Measurements from ENCODE around the gene SPTBN2.

The SPTBN2 gene

GRCh38 chr11:66762088-66762487, 33.1 kb upstream of the SPTBN2 start:
- TF ChIP-seq, protein P1, sequence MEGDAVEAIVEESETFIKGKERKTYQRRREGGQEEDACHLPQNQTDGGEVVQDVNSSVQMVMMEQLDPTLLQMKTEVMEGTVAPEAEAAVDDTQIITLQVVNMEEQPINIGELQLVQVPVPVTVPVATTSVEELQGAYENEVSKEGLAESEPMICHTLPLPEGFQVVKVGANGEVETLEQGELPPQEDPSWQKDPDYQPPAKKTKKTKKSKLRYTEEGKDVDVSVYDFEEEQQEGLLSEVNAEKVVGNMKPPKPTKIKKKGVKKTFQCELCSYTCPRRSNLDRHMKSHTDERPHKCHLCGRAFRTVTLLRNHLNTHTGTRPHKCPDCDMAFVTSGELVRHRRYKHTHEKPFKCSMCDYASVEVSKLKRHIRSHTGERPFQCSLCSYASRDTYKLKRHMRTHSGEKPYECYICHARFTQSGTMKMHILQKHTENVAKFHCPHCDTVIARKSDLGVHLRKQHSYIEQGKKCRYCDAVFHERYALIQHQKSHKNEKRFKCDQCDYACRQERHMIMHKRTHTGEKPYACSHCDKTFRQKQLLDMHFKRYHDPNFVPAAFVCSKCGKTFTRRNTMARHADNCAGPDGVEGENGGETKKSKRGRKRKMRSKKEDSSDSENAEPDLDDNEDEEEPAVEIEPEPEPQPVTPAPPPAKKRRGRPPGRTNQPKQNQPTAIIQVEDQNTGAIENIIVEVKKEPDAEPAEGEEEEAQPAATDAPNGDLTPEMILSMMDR (IDR thresholded peaks at IDR 0.05; ENCODE audit: insufficient read depth, low read length, poor library complexity, severe bottlenecking), result no peak
- Histone ChIP-seq H3K4me3 (replicated peaks; ENCODE audit: low read depth, low read length) (no peak overlapping the region), H3K36me3 (ENCODE audit: control insufficient read depth, insufficient read depth, low read length) (no peaks in the 10 kb centered on the region), H3K27me3 (replicated peaks; ENCODE audit: control insufficient read depth, insufficient read depth, low read length) (no peaks in the 10 kb centered on the region)
- DNase-seq (ENCODE audit: extremely low read depth, insufficient read length), result no peak

- no peak for DNase-seq (ENCODE audit: extremely low read depth, insufficient read length)
- H3K36me3 ChIP-seq (ENCODE audit: control insufficient read depth, insufficient read depth, low read length), result no peaks in the 10 kb centered on the region
- no peaks in the 10 kb centered on the region for H3K27me3 ChIP-seq (replicated peaks; ENCODE audit: control insufficient read depth, insufficient read depth, low read length)
- TF ChIP-seq, protein P1 (IDR thresholded peaks at IDR 0.05; ENCODE audit: insufficient read depth, low read length, poor library complexity, severe bottlenecking), result no peak
- no peak overlapping the region for H3K4me3 ChIP-seq (replicated peaks; ENCODE audit: low read depth, low read length)
Measured at GRCh38 chr11:66752148-66752547, 23.1 kb upstream of the SPTBN2 start.

GRCh38 chr11:66749091-66749490, 20.1 kb upstream of the SPTBN2 start:
- no peaks in the 10 kb centered on the region for H3K36me3 ChIP-seq (ENCODE audit: control insufficient read depth, insufficient read depth, low read length)
- no peak overlapping the region for H3K4me3 ChIP-seq (replicated peaks; ENCODE audit: low read depth, low read length)
- no peak for DNase-seq (ENCODE audit: extremely low read depth, insufficient read length)
- TF ChIP-seq, protein P1 (IDR thresholded peaks at IDR 0.05; ENCODE audit: insufficient read depth, low read length, poor library complexity, severe bottlenecking), result no peak
- no peaks in the 10 kb centered on the region for H3K27me3 ChIP-seq (replicated peaks; ENCODE audit: control insufficient read depth, insufficient read depth, low read length)

DNA sequence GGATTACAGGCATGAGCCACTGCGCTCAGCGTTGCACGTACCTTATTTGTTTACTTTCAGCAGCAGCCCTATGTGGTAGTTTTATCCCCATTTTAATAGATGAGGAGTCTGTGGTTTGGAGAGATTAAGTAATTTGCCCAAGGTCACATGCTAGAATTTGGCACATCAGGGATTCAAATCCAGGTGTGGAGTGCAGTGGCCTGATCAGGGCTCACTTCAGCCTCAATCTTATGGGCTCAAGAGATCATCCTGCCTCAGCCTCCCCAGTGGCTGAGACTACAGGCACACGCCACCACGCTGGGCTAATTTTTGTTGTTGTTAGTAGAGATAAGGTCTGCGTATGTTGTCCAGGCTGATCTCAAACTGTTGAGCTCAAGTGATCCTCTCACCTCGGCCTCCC, 18.5 kb upstream of the SPTBN2 start:
- DNase-seq (ENCODE audit: extremely low read depth, insufficient read length), result no peak
- TF ChIP-seq, protein P1 (IDR thresholded peaks at IDR 0.05; ENCODE audit: insufficient read depth, low read length, poor library complexity, severe bottlenecking), result no peak
- no peaks in the 10 kb centered on the region for H3K36me3 ChIP-seq (ENCODE audit: control insufficient read depth, insufficient read depth, low read length)
- H3K27me3 ChIP-seq (replicated peaks; ENCODE audit: control insufficient read depth, insufficient read depth, low read length), result no peaks in the 10 kb centered on the region
- no peak overlapping the region for H3K4me3 ChIP-seq (replicated peaks; ENCODE audit: low read depth, low read length)

DNA sequence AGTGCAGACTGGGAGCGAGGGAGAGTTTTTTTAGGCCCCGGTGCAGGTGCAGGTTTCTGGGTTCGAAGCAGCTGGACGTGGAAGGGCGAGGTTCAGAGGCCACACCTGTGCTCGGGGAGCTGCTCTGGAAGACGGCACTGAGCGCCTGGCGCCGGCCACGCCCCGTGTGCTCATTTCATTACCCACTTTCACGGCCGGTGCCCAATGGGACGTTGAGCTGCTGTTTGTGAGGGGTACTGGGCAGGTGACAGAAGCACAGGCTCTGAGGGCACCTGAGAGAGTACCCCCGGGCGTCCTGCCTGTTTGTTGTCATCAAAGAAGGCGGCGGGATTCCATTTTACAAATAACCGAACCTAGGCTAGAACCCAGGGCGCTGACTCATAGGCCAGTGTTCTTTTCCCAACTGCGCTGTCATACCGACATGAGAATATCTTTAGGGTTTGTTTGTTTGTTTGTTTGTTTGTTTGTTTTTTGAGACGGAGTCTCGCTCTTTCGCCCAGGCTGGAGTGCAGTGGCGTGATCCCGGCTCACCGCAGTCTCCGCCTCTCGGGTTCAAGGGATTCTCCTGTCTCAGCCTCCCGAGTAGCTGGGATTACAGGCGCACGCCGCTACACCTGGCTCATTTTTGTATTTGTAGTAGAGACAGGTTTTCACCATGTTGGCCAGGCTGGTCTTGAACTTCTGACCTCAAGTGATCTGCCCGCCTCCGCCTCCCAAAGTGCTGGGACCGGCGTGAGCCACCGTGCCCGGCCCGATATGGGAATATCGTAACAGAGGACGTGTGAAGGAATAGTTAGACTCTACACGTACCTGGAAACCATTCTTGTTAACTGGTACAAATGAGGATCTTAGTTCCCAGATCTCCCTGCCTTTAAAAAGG, 16.6 kb upstream of the SPTBN2 start:
- Histone ChIP-seq H3K36me3 (ENCODE audit: control insufficient read depth, insufficient read depth, low read length) (no peaks in the 10 kb centered on the region), H3K4me3 (replicated peaks; ENCODE audit: low read depth, low read length) (peak overlapping the region; percentile 92), H3K27me3 (replicated peaks; ENCODE audit: control insufficient read depth, insufficient read depth, low read length) (no peaks in the 10 kb centered on the region)
- DNase-seq (ENCODE audit: extremely low read depth, insufficient read length), result peak; percentile 79
- TF ChIP-seq, protein P1 (IDR thresholded peaks at IDR 0.05; ENCODE audit: insufficient read depth, low read length, poor library complexity, severe bottlenecking), result no peak

Data from GM06990 (cell line).